Measurements from ENCODE around the gene PLA2G2A. TPM values are rescaled to one million over a fixed set of nuclear protein-coding genes. Genes with fewer than 3 reads are reported as not detected.
A peak's percentile ranks its signal among the peaks of the same experiment; 100 is the strongest.

The PLA2G2A gene
- total RNA-seq, 1 donor from 2014 or later = 3.7 TPM

GRCh38 chr1:19926296-19927129 lies 52.9 kb downstream of the PLA2G2A start:
- peaks cover 25% of the 10 kb centered on the region for H3K9me3 Mint-ChIP-seq
- no peak overlapping the region for H3K4me3 Mint-ChIP-seq
- peak overlapping the region; percentile 88 for H3K27ac Mint-ChIP-seq

More at GRCh38 chr1:19926296-19927129, 52.9 kb downstream of the PLA2G2A start:
- DNase-seq (ENCODE audit: low spot score in 2 of 2, unreplicated experiment in 2 of 2) = no peak
- Mint-ChIP-seq H3K27me3 (ENCODE audit: low read depth) (no peaks in the 10 kb centered on the region), H3K4me1 (peaks cover 34% of the 10 kb centered on the region), H3K36me3 (peaks cover 6% of the 10 kb centered on the region)
- TF ChIP-seq CTCF (IDR thresholded peaks at IDR 0.05; ENCODE audit: unreplicated experiment) = no peak

Other genes with a start within 250 kb of the PLA2G2A start
- 19.4 to 23.1 TPM (median 21.4 TPM) in 3 replicates for gene TMCO4, start 179.7 kb downstream of the PLA2G2A start, total RNA-seq
- not detected in 3 replicates for gene RNF186, start 164.3 kb downstream of the PLA2G2A start, total RNA-seq
- 18.9 to 23.6 TPM (median 22.3 TPM) in 3 replicates for gene OTUD3, start 97.2 kb downstream of the PLA2G2A start, total RNA-seq
- not detected in 3 replicates for gene PLA2G2E, start 56.0 kb downstream of the PLA2G2A start, total RNA-seq
- 0.25 TPM in 1 of 3 replicates, not detected in the others for gene PLA2G5, start 90.6 kb upstream of the PLA2G2A start, total RNA-seq
- gene PLA2G2D, start 139.9 kb upstream of the PLA2G2A start, total RNA-seq = not detected in 3 replicates
- not detected in 3 replicates for gene PLA2G2F, start 159.7 kb upstream of the PLA2G2A start, total RNA-seq
- 2.2 to 2.6 TPM (median 2.3 TPM) in 3 replicates for gene UBXN10, start 206.5 kb upstream of the PLA2G2A start, total RNA-seq
- gene PLA2G2C, start 206.9 kb upstream of the PLA2G2A start, total RNA-seq = 0.24 to 0.50 TPM (median 0.40 TPM) in 3 replicates

Data from mesothelial cell of epicardium (in vitro differentiated cells).